Ishikawa (cell line): Measurements from ENCODE around the gene ZIC2.

Experiments used
- RAD21 ChIP-seq: IDR thresholded peaks from 2 replicates; pipeline ENCODE4 v1.6.1; 2012; ENCODE audit warnings: low read depth
- TF ChIP-seq, protein P1 (sequence below): IDR thresholded peaks from 2 replicates; pipeline ENCODE4 v1.6.1; 2012; ENCODE audit warnings: low read depth, mild to moderate bottlenecking

DNA sequence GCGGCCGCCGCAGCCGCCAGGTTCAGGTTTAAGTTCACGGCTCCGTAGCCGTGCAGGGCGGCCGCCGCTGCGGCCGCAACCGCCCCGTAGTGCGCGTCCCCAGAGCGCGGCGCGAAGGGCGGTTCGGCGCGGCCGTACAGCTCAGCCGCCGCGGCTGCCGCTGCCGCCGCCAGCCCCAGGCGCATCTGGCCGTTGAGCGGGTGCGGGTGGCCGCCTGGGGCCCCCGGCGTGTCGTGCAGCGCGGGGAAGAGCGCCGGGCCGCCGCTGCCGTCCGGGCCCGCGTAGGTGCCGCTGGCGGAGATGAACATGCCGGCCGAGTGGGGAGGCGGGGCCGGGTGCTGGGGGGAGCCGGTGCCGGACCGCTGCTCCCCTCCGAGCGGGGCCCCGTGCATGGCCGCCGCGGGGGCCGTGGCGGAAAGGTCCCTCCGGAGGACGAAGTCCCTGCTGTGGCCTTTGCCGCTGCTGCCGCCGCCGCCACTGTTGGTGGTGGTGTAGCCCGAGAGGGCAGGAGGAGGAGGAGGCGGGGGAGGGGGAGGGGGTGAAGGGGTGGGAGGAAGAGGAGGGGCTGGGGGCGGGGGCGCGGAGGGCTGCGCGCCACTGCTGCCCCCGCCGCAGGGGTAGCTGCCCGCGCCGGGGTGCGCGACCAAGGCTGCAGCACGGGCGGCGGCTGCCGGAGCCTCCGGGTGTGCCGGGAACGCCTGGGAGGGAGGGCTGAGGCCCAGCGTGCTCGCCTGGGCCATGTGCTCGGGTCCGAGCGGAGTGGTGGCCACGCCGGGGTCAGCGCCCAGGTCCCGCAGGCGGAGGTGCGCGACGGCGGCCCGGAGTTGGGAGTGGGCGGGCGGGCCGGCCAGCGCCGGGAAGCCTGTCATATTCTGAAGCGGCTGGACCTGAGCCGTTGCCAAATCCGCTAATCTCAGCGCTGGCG is 10.7 kb upstream of the ZIC2 start:
- TF ChIP-seq, protein P1, sequence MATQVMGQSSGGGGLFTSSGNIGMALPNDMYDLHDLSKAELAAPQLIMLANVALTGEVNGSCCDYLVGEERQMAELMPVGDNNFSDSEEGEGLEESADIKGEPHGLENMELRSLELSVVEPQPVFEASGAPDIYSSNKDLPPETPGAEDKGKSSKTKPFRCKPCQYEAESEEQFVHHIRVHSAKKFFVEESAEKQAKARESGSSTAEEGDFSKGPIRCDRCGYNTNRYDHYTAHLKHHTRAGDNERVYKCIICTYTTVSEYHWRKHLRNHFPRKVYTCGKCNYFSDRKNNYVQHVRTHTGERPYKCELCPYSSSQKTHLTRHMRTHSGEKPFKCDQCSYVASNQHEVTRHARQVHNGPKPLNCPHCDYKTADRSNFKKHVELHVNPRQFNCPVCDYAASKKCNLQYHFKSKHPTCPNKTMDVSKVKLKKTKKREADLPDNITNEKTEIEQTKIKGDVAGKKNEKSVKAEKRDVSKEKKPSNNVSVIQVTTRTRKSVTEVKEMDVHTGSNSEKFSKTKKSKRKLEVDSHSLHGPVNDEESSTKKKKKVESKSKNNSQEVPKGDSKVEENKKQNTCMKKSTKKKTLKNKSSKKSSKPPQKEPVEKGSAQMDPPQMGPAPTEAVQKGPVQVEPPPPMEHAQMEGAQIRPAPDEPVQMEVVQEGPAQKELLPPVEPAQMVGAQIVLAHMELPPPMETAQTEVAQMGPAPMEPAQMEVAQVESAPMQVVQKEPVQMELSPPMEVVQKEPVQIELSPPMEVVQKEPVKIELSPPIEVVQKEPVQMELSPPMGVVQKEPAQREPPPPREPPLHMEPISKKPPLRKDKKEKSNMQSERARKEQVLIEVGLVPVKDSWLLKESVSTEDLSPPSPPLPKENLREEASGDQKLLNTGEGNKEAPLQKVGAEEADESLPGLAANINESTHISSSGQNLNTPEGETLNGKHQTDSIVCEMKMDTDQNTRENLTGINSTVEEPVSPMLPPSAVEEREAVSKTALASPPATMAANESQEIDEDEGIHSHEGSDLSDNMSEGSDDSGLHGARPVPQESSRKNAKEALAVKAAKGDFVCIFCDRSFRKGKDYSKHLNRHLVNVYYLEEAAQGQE: no peak
- TF ChIP-seq RAD21: no peak
